GM18502 (cell line): ENCODE data around the gene JOSD2.

Experiments used
- ATAC-seq: cut with Tn5 transposase; IDR thresholded peaks from one replicate; pipeline ENCODE4 v1.9.1; 2021; ENCODE audit warnings: mild to moderate bottlenecking; ENCODE audit not compliant: unreplicated experiment, poor library complexity

Gene JOSD2

GRCh38 chr19:50514346-50515167 lies 3.6 kb upstream of the JOSD2 start:
- ATAC-seq, result no peak

- no peak for ATAC-seq
These were observed 2.9 kb upstream of the JOSD2 start, which contains the start of gene ASPDH for GRCh38 chr19:50513746-50514345. ASPDH (minus strand) TSS chr19:50513913; CDS start chr19:50513823, 90 bp downstream.

DNA sequence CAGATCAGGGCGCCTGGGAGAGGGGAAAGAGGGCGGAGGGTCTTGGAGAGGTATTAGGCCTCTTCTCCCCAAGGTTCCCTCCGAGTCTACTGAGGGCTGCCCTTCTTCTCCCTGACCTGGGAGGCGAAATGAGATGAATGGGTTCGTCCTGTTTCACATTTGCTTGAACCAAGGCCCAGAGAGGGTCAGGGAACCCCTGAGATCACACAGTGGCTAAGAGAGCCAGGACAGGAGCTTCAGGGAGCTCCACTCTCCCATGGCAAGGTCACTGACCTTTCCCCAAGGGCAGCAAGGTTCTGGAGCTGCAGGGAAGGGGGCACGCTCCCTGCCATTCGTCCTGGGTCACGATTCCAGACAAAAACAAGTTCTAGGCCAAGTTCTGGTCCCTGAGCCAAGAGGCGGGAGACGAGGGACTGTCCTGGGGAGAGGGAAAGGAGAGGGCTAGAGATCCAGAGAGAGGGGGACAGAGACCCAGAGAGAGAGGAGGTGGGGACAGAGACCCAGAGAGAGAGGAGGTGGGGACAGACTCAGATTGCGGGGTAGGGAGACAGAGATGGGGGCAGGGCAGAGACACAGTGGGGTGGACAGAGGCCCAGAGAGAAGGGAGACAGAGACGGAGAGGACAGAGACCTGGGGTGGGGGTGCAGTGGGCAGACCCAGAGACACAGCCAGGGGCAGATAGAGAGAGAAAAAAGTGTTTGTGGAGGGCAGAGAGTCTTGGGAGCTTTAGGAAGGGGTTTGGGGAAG lies 2.2 kb upstream of the JOSD2 start:
- ATAC-seq, result no peak

DNA sequence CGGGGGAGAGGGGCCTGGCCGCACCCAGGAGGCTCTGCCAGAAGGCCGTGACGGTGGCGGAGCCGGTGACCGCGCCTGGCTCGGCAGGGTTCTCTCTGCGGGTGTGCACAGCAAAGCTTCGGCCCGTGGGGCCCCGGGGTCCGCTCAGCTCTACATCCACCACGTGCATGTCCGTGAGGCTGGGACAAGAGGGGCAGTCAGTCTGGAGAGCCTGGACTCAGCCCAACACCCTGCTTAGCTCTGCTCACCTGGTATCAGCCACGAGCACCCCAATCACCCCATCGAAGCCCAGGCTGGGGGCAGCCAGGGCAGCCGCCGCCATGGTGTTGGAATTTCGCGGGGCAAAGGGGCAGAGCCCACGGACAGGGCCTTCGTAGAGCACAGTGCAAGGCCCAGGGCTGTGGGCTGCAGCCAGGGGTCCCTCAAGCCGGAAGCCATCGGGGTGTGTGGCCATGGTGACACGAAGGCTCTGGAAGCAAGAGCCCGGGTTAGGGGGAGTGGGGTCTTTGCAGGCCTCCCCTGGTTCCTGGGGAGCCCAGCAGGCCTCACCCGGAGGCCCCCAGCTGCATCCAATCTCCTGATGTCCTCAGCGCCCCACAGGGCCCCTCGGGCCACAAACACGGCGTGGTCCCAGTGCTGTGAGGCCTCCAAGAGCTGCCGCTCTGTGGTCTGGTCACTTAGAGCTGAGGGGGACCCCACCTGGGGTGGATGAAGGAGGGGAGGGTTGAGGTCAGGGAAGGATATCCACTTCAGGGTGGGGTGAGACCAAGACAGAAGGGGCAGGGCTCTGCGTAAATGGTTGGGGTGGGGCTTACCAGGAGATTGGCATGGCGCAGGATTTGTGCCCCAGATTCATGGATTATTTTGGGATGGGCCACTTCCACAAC lies 1.4 kb upstream of the JOSD2 start:
- no peak for ATAC-seq

- no peak for ATAC-seq
These were observed 307 bp downstream of the JOSD2 start for GRCh38 chr19:50510700-50511068.

- ATAC-seq, result no peak
These were observed 795 bp downstream of the JOSD2 start for GRCh38 chr19:50510121-50510670.

DNA sequence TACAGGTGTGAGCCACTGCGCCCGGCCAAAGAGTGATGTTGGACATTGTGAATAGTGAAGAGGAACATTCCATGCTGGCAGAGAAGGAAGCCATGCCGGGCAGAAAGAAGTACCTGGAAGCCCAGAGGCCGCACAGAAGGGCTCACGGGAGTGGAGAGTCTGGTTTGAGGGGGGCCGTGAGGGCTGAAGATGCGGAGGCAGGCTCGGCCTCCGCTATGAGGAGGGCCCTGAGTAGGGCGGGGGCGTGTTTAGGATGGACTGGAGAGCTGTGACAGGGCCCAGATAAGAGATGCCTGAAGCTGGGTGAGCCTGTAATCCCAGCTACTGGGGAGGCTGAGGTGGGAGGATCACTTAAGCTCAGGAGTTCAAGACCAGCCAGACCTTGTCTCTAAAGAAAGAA lies 1.6 kb downstream of the JOSD2 start:
- no peak for ATAC-seq

DNA sequence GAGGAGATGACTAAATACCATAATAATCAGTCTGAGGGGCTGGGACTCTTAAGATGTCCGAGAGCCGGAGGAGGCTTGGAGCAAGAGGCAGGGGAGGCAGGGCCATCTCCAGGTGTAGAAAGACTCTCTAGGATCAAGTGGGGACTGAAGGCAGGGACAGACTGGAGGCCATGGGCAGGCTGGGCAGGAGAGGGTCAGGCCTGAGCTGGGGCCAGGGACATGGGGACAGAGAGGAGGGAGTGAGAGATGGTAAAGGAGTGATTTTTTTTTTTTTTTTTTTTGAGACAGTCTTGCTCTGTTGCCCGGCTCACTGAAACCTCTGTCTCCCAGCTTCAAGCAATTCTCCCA lies 2.2 kb downstream of the JOSD2 start:
- no peak for ATAC-seq

DNA sequence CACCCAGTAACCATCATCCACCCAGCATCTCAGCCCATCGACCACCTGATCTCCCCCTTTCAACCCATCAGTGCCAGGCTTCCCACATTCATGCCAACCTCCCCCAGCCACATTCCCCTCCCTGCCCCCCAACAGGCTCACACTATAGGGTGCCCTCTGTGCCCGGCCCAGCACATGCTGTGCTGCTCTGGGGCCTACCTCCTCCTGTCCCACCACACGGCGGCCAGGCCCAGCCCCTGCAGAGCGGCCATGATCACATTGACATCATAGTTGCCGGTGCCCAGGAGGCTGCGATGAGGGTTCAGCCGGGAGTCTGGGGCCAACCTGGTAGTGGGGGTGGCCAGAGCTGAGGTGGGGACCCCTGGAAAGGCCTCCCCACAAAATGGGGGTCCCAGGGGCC lies 3.6 kb downstream of the JOSD2 start:
- no peak for ATAC-seq

DNA sequence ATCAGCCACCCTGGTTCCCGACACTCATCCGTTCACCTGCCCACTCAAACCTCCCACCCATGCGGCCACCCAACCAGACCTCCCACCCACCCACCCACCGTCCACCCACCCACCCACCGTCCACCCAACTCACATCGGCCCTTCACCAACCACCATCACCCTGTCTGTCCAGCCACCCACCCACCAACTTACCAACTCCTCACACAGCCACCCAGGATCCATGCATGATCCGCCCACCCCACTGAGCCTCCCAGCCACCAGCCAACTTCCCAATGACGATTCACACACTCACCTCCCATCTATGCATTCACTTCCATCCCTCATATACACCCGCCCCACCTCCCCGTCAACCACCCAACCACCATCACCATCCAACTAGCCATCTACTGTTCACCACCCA lies 4.3 kb downstream of the JOSD2 start:
- ATAC-seq, result no peak

DNA sequence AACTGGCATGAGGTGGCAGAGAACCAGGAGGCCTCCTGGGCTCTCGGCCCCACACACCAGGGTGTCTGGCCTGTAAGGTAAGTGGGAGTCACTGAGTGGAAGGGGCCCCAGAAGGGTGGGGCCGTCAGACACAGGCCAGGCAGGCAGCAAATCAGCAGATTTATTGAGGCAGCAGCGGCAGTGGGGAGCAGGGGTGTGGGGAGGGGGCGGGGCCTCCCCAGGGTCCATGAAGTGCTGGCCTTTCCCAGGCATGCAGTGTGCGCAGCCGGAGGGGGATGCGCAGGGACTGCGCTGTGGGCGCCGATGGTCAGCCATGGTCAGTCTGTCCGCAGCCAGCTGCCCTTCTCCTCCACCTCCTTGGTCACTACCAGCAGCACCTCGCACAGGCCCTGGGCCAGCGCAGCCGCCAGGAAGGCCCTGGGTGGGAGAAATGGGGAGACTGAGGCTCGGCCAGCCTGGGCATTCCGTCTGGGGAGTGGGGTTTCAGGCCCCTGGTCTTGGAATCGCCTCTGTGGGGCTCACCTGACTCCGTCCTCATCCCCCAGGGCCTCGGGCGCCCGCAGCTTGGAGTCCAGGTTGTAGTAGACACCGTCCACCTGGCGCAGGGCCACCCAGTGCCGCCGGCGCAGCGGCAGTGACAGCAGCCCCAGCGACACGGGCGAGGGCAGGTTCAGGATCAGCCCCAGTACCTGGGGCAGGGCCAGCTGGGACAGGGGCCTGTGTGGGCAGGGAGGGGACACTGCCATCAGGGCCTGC lies 5.0 kb downstream of the JOSD2 start:
- no peak for ATAC-seq

GRCh38 chr19:50501568-50502475 lies 9.2 kb downstream of the JOSD2 start:
- no peak for ATAC-seq

DNA sequence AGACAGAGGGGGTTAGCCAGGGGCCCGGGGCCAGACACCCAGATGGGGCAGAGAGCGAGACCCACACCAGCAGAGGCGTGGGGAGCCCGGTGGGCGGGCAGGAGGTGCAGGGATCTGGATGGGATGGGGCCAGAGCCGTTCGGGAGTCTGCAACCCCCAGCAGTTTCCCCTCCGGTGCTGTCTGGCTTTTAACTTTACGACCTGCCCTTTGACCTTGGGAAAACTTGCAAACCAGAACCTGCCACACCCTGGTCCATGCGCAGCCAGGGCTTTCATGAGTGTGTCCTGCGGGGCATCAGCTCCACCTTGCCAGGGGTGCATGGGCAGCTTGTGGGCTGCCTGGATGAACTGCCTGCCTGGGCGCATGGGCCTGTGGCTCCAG lies 9.8 kb downstream of the JOSD2 start:
- ATAC-seq, result no peak

GRCh38 chr19:50500753-50501151 lies 10.2 kb downstream of the JOSD2 start:
- ATAC-seq, result no peak

GRCh38 chr19:50500060-50500752 lies 10.8 kb downstream of the JOSD2 start:
- ATAC-seq, result no peak

- no peak for ATAC-seq
These were observed 12.6 kb downstream of the JOSD2 start for GRCh38 chr19:50498219-50499056.

- ATAC-seq, result no peak
These were observed 14.0 kb downstream of the JOSD2 start for GRCh38 chr19:50497022-50497405.
